GM21381 (cell line): Measurements from ENCODE around the gene DHRSX.
"Not testable (repeated sequence)": the region's sequence is repeated elsewhere in the genome, so short reads cannot be mapped to it uniquely, and the experiment has no call there.

Experiments
- ATAC-seq: cut with Tn5 transposase; IDR thresholded peaks from one replicate; pipeline ENCODE4 v1.9.1; 2021; ENCODE audit warnings: mild to moderate bottlenecking, moderate library complexity; ENCODE audit not compliant: unreplicated experiment

DHRSX gene

DNA sequence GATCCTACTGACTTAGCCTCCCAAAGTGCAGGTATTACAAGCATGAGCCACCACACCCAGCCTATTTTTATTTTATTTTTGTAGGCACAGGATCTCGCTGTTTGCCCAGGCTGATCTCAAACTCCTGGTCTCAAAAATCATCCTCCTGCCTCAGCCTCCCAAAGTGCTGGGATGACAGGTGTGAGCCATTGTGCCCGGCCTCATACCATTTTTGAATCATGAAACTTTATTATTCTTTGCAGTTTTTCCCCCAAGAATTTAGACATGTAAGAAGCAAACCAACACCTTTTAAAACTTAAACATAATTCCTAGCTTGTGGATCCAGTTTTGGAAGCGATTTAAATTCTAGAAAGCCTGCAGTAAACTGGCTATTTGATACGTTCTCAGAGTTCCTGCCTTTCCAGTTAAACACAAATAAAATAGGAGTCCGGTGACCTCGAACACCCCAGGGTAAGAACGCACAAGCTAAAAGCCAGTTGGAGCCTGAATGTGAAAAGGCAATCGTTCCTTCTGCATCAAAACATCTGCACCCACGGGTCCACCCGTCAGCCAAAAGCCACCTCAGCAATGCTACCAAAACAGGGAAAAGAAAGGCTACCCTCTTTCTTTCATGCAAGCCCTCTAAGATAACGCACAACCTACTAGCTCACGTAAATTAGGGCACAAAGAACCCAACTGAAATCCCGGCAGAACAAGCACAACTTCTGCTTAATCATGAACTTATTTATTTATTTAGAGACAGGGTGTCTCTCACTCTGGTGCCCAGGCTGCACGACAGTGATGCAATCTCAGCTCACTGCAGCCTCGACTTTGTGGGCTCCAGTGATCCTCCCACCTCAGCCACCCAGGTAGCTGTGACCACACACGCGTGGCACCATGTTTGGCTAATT is 39.7 kb downstream of the DHRSX start:
- ATAC-seq: not testable (repeated sequence)

- not testable (repeated sequence) for ATAC-seq
Measured at GRCh38 chrX:2460048-2460447, 40.7 kb downstream of the DHRSX start.

GRCh38 chrX:2458309-2458708 is 42.5 kb downstream of the DHRSX start:
- no peak for ATAC-seq

- no peak for ATAC-seq
Measured at GRCh38 chrX:2457289-2458133, 43.3 kb downstream of the DHRSX start.

- ATAC-seq: not testable (repeated sequence)
Measured at GRCh38 chrX:2456091-2456490, 44.7 kb downstream of the DHRSX start.

DNA sequence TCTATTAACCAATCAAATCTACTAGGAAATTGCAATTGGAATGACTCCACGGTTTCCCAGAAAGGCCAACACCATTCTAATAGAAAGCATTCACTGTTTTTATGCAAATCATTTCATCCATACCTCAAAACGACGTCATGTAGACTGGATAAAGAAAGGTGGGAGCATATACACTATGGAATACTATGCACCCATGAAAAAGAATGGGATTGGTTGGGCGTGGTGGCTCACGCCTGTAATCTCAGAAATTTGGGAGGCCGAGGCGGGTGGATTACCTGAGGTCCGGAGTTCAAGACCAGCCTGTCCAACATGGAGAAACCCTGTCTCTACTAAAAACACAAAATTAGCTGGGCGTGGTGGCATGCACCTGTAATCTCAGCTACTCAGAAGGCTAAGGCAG is 46.2 kb downstream of the DHRSX start:
- not testable (repeated sequence) for ATAC-seq

- no peak for ATAC-seq
Measured at GRCh38 chrX:2452799-2453198, 48.0 kb downstream of the DHRSX start.

DNA sequence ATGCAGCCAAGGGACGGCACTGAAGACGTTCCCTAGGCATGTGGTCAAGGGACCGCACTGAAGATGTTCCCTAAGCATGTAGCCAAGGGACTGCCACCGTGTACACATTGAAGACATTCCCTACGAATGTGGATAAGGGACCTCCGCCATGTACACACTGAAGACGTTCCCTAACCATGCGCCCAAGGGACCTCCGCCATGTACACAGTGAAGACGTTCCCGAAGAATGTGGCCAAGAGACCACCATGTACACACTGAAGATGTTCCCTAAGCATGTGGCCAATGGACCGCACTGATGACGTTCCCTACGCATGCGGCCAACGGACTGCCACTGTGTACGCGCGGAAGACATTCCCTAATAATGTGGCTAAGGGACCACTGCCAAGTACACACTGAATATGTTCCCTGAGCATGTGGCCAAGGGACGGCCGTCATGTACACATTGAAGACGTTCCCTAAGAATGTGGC is 48.4 kb downstream of the DHRSX start:
- ATAC-seq: no peak

DNA sequence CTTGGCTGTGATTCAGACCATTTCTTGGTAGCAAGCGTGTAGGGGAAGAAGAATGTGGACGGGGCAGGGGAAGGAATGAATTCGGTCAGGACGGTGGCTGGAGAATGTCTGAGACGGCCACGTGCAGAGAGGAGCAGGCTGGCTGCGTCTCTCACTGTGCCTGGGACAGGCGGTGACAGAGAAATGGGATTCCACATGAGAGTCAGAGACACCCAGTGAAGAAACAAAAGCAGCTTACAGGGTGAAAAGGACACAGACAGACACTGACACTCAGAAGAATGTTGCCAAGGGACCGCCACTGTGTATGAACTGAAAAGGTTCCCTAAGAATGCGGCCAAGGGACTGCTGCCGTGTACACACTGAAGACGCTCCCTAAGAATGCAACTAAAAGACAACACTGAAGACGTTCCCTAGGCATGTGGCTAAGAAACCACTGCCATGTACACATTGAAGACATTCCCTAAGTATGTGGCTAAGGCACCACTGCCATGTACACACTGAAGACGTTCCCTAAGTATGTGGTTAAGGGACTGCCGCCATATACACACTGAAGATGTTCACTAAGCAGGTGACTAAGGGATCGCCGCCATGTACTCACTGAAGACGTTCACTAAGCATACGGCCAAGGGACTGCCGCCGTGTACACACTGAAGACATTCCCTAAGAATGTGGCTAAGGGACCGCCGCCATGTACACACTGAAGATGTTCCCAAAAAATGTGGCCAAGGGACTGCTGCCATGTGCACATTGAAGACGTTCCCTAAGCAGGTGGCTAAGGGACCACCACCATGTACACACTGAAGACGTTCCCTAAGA is 49.1 kb downstream of the DHRSX start:
- ATAC-seq: no peak

GRCh38 chrX:2450681-2451080 is 50.1 kb downstream of the DHRSX start:
- ATAC-seq: no peak

DNA sequence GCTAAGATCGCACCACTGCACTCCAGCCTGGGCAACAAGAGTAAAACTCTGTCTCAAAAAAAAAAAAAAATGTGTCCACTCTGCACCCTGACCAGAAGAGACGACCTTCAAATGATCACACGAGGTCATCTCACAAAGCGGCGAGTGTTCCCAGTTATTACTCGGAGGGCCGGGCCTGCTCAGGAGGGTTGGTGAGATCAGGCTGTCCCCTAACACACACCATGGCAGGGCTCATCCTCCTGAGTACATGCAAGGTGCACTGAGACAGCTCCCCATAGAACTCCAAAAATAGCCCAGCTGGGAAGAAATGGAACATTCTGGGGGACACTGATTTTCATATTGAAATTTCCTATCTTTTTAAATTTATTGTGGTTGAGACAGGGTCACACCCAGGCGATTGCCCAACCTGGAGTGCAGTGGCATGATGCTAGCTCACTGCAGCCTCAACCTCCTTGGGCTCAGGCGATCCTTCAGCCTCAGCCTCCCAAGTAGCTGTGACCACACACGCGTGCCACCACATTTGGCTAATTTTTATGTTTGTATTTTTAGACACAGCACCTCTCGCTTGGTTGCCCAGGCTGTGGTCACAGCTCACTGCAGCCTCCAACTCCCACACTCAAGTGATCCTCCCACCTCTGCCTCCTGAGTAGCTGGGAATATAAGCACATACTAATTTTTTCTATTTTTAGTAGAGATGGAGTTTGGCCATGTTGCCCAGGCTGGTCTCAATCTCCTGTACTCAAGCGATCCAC is 51.5 kb downstream of the DHRSX start:
- ATAC-seq: no peak

GRCh38 chrX:2447484-2447883 is 53.3 kb downstream of the DHRSX start:
- no peak for ATAC-seq

DNA sequence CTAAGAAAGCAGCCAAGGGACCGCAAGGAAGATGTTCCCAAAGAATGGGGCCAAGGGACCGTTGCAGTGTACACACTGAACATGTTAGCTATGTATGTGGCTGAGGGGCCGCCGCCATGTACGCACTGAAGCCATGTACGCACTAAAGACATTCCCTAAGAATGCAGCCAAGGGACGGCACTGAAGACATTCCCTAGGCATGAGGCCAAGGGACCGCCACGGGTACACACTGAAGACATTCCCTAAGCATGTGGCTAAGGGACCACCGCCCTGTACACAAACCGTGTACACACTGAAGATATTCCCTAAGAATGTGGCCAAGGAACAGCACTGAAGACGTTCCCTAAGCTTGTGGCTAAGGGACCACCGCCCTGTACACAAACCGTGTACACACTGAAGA is 54.0 kb downstream of the DHRSX start:
- no peak for ATAC-seq

DNA sequence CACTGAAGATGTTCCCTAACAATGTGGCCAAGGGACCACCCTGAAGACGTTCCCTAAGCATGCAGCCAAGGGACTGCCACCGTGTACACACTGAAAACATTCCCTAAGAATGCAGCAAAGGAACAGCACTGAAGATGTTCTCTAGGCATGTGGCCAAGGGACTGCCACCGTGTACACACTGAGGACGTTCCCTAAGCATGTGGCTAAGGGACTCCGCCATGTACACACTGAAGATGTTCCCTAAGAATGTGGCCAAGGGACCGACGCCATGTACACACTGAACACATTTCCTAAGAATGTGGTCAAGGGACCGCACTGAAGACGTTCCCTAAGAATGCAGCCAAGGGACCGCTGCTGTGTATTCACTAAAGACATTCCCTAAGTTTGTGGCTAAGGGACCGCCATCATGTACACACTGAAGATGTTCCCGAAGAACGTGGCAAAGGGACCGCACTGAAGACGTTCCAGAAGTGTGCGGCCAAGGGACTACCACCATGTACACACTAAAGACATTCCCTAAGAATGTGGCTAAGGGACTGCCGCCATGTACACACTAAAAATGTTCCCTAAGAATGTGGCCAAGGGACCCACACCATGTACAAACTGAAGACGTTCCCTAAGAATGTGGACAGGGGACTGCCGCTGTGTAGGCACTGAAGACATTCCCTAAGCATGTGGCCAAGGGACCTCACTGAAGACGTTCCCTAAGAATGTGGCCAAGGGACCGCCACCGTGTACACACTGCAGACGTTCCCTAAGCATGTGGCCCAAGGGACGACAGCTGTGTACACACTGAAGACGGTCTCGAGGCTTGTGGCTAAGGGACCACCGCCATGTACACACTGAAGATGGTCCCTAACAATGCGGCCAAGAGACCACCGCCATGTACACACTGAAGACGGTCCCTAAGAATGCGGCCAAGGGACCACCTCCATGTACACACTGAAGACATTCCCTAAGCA is 54.8 kb downstream of the DHRSX start:
- no peak for ATAC-seq

- no peak for ATAC-seq
Measured at GRCh38 chrX:2442694-2443093, 58.1 kb downstream of the DHRSX start.

DNA sequence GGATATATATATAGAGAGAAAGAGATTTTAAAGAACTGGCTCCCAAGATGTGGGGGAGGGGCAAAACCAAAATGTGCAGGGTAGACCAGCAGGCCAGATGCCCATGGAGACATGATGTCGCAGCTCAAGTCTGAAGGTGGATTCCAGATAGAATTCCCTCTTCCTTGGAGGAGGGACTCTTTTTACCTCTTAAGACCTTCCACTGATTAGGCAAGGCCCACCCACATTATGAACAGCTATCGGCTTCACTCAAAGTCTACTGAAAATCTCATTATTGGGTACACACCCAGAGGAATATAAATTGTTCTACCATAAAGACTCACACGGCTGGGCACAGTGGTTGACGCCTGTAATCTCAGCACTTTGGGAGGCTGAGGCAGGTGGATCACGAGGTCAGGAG is 59.3 kb downstream of the DHRSX start:
- ATAC-seq: no peak

GRCh38 chrX:2439613-2440012 is 61.2 kb downstream of the DHRSX start:
- ATAC-seq: no peak

GRCh38 chrX:2435465-2435864 is 65.3 kb downstream of the DHRSX start:
- no peak for ATAC-seq
